SK-N-SH treated with all-trans-retinoic acid at 6 μM for 48 hours (cell line): ENCODE results near the gene DOK6.

Experiments
- ATAC-seq: fragments of 200-7000 bp; cut with Tn5 transposase; 3 replicates; pipeline ENCODE4 v1.9.1; 2020; ENCODE audit warnings: mild to moderate bottlenecking, moderate library complexity
- ARNTL ChIP-seq: fragments of 450-650 bp; formaldehyde crosslinking; IDR thresholded peaks from 2 replicates; pipeline ENCODE4 v1.5.0; 2020; ENCODE audit warnings: low read depth, mild to moderate bottlenecking, moderate library complexity, borderline replicate concordance
- BACH2 ChIP-seq: fragments of 250-450 bp; sonication (Bioruptor Pico); IDR thresholded peaks from 2 replicates; pipeline ENCODE4 v1.9.0; 2021; ENCODE audit warnings: mild to moderate bottlenecking, borderline replicate concordance
- CREB5 ChIP-seq: fragments of 250-450 bp; sonication (Bioruptor Pico); IDR thresholded peaks from 2 replicates; pipeline ENCODE4 v1.5.1; 2020; ENCODE audit warnings: low read depth, mild to moderate bottlenecking, moderate library complexity
- CSDC2 ChIP-seq: fragments of 250-450 bp; sonication (Bioruptor Pico); IDR thresholded peaks from 2 replicates; pipeline ENCODE4 v1.5.0; 2020; ENCODE audit warnings: mild to moderate bottlenecking, moderate library complexity
- CSRNP3 ChIP-seq: fragments of 250-450 bp; sonication (Bioruptor Pico); IDR thresholded peaks from 2 replicates; pipeline ENCODE4 v1.5.1; 2021; ENCODE audit warnings: mild to moderate bottlenecking, moderate library complexity
- ESRRG ChIP-seq: fragments of 250-450 bp; sonication (Bioruptor Pico); IDR thresholded peaks from 2 replicates; pipeline ENCODE4 v1.6.1; 2021; ENCODE audit warnings: mild to moderate bottlenecking
- GLIS3 ChIP-seq: fragments of 250-450 bp; sonication (Bioruptor Pico); IDR thresholded peaks from 2 replicates; pipeline ENCODE4 v1.5.0; 2020; ENCODE audit warnings: mild to moderate bottlenecking, moderate library complexity
- ISL1 ChIP-seq: fragments of 250-450 bp; sonication (Bioruptor Pico); IDR thresholded peaks from 2 replicates; pipeline ENCODE4 v2.1.2; 2022; ENCODE audit warnings: mild to moderate bottlenecking, moderate library complexity
- OSR1 ChIP-seq: fragments of 250-450 bp; sonication (Bioruptor Pico); IDR thresholded peaks from 2 replicates; pipeline ENCODE4 v1.8.0; 2022; ENCODE audit warnings: moderate library complexity, mild to moderate bottlenecking, inconsistent platforms
- PATZ1 ChIP-seq: fragments of 250-450 bp; sonication (Bioruptor Pico); IDR thresholded peaks from 2 replicates; pipeline ENCODE4 v1.8.0; 2020; ENCODE audit warnings: mild to moderate bottlenecking, moderate library complexity, borderline replicate concordance
- POU6F1 ChIP-seq: fragments of 250-450 bp; sonication (Bioruptor Pico); IDR thresholded peaks from 2 replicates; pipeline ENCODE4 v1.8.0; 2021; ENCODE audit warnings: low read depth, mild to moderate bottlenecking, moderate library complexity, borderline replicate concordance
- SNAI2 ChIP-seq: fragments of 250-450 bp; sonication (Bioruptor Pico); IDR thresholded peaks from 2 replicates; pipeline ENCODE4 v1.5.0; 2020; ENCODE audit warnings: mild to moderate bottlenecking, moderate library complexity
- TCF4 ChIP-seq: fragments of 250-450 bp; sonication (Bioruptor Pico); IDR thresholded peaks from 2 replicates; pipeline ENCODE4 v1.8.0; 2021; ENCODE audit warnings: mild to moderate bottlenecking, moderate library complexity, borderline replicate concordance
- TOX ChIP-seq: fragments of 250-450 bp; sonication (Bioruptor Pico); IDR thresholded peaks from 2 replicates; pipeline ENCODE4 v1.8.0; 2021; ENCODE audit warnings: mild to moderate bottlenecking, moderate library complexity, borderline replicate concordance
- ZC3H10 ChIP-seq: fragments of 250-450 bp; sonication (Bioruptor Pico); IDR thresholded peaks from 2 replicates; pipeline ENCODE4 v1.5.1; 2021; ENCODE audit warnings: mild to moderate bottlenecking, moderate library complexity
- ZFP3 ChIP-seq: fragments of 250-450 bp; sonication (Bioruptor Pico); IDR thresholded peaks from 2 replicates; pipeline ENCODE4 v1.5.0; 2020; ENCODE audit warnings: mild to moderate bottlenecking, moderate library complexity
- ZFP30 ChIP-seq: fragments of 450-650 bp; formaldehyde crosslinking; IDR thresholded peaks from 2 replicates; pipeline ENCODE4 v1.5.0; 2022; ENCODE audit warnings: mild to moderate bottlenecking, moderate library complexity
- ZNF565 ChIP-seq: fragments of 450-650 bp; formaldehyde crosslinking; conservative IDR thresholded peaks from 2 replicates; pipeline ENCODE4 v1.5.0; 2020; ENCODE audit warnings: low read depth, mild to moderate bottlenecking, moderate library complexity
- ZNF70 ChIP-seq: fragments of 450-650 bp; formaldehyde crosslinking; IDR thresholded peaks from 2 replicates; pipeline ENCODE4 v1.5.0; 2020; ENCODE audit warnings: mild to moderate bottlenecking, moderate library complexity
- ZNF8 ChIP-seq: fragments of 450-650 bp; formaldehyde crosslinking; IDR thresholded peaks from 2 replicates; pipeline ENCODE4 v1.5.0; 2020; ENCODE audit warnings: mild to moderate bottlenecking, moderate library complexity

The DOK6 gene

GRCh38 chr18:69737851-69738250, 337.2 kb downstream of the DOK6 start (continued):
- TF ChIP-seq POU6F1 (CRISPR knock-in tag), result no peak
- no peak for TF ChIP-seq SNAI2 (CRISPR knock-in tag)
- TF ChIP-seq OSR1 (CRISPR knock-in tag), result no peak
- TF ChIP-seq ARNTL (CRISPR knock-in tag), result no peak
- no peak for TF ChIP-seq ZNF8 (CRISPR knock-in tag)
- no peak for TF ChIP-seq ZNF565 (CRISPR knock-in tag)
- TF ChIP-seq ZFP3 (CRISPR knock-in tag), result no peak
- TF ChIP-seq GLIS3 (CRISPR knock-in tag), result no peak
- TF ChIP-seq BACH2 (CRISPR knock-in tag), result no peak
- no peak for TF ChIP-seq ZFP30 (CRISPR knock-in tag)

GRCh38 chr18:69747388-69747787, 346.7 kb downstream of the DOK6 start:
- no peak for ATAC-seq
- no peak for TF ChIP-seq ZNF8 (CRISPR knock-in tag)
- no peak for TF ChIP-seq TCF4 (CRISPR knock-in tag)
- no peak for TF ChIP-seq ISL1 (CRISPR knock-in tag)
- TF ChIP-seq CSRNP3 (CRISPR knock-in tag), result no peak
- TF ChIP-seq TOX, result no peak
- TF ChIP-seq ZFP30 (CRISPR knock-in tag), result no peak
- TF ChIP-seq CREB5 (CRISPR knock-in tag), result no peak

- TF ChIP-seq ZNF565 (CRISPR knock-in tag), result no peak
- no peak for TF ChIP-seq ESRRG (CRISPR knock-in tag)
- TF ChIP-seq ZC3H10 (CRISPR knock-in tag), result no peak
- TF ChIP-seq PATZ1 (CRISPR knock-in tag), result no peak
- TF ChIP-seq ZFP3 (CRISPR knock-in tag), result no peak
- ATAC-seq, result no peak
These were observed 352.2 kb downstream of the DOK6 start for GRCh38 chr18:69752737-69753380.

- TF ChIP-seq ESRRG (CRISPR knock-in tag), result no peak
- ATAC-seq, result no peak
These were observed 353.4 kb downstream of the DOK6 start for GRCh38 chr18:69754108-69754507.

GRCh38 chr18:69755041-69755440, 354.4 kb downstream of the DOK6 start:
- ATAC-seq, result no peak

More at GRCh38 chr18:69755041-69755440, 354.4 kb downstream of the DOK6 start:
- no peak for TF ChIP-seq ISL1 (CRISPR knock-in tag)
- no peak for TF ChIP-seq OSR1 (CRISPR knock-in tag)
- no peak for TF ChIP-seq ZC3H10 (CRISPR knock-in tag)
- no peak for TF ChIP-seq CSDC2 (CRISPR knock-in tag)
- TF ChIP-seq ZNF8 (CRISPR knock-in tag), result no peak
- no peak for TF ChIP-seq BACH2 (CRISPR knock-in tag)
- no peak for TF ChIP-seq TOX
- no peak for TF ChIP-seq ZNF70
- no peak for TF ChIP-seq TCF4 (CRISPR knock-in tag)
- TF ChIP-seq CREB5 (CRISPR knock-in tag), result no peak
- TF ChIP-seq POU6F1 (CRISPR knock-in tag), result no peak
- no peak for TF ChIP-seq GLIS3 (CRISPR knock-in tag)
- TF ChIP-seq ESRRG (CRISPR knock-in tag), result no peak
- TF ChIP-seq ZNF565 (CRISPR knock-in tag), result no peak
- no peak for TF ChIP-seq ZFP30 (CRISPR knock-in tag)
- TF ChIP-seq SNAI2 (CRISPR knock-in tag), result no peak
